Measurements from ENCODE around the gene RSL1D1. TPM values are rescaled to one million over a fixed set of nuclear protein-coding genes. Genes with fewer than 3 reads are reported as not detected.
"Not testable (repeated sequence)": the region's sequence is repeated elsewhere in the genome, so short reads cannot be mapped to it uniquely, and the experiment has no call there.

The RSL1D1 gene
- polyA plus RNA-seq, 1 experiment: 169 TPM

- POLR2A ChIA-PET: interaction anchor here (0.7 kb wide), 1 partner anchor 311 kb away, joined by 3 read pairs; no protein-coding TSS in a partner anchor
- DNase-seq (ENCODE audit: low read depth, low spot score): no peak
- no peak for TF ChIP-seq CTCF (IDR thresholded peaks at IDR 0.05; ENCODE audit: low read depth, low read length)
- CTCF ChIA-PET: interaction anchor here (1.0 kb wide), 1 partner anchor 251 kb away, joined by 3 read pairs; no protein-coding TSS in a partner anchor
- H3K27ac ChIP-seq (ENCODE audit: low read depth, low read length): no peak overlapping the region
- H3K27me3 ChIP-seq (ENCODE audit: control insufficient read depth, insufficient read depth, low read length): no peaks in the 10 kb centered on the region
- H3K9me3 ChIP-seq (ENCODE audit: control insufficient read depth, insufficient read depth, low read length): no peaks in the 10 kb centered on the region; the same call in 1 of the 2 replicates
- H3K4me3 ChIP-seq (ENCODE audit: low read depth, low read length): no peak overlapping the region
Observed at GRCh38 chr16:11816123-11816522, 35.2 kb downstream of the RSL1D1 start.

DNA sequence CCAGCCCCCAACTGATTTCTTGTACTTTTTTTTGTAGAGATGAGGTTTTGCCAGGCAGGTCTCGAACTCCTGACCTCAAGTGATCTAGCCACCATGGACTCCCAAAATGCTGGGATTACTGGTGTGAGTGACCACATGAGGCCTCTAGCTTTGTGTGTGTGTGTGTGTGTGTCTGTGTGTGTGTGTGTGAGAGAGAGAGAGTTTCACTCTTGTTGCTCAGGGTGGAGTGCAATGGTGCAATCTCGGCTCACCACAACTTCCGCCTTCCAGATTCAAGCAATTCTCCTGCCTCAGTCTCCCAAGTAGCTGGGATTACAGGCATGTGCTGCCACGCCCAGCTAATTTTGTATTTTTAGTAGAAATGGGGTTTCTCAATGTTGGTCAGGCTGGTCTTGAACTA is 36.5 kb downstream of the RSL1D1 start:
- H3K27me3 ChIP-seq (ENCODE audit: control insufficient read depth, insufficient read depth, low read length); H3K27ac ChIP-seq (ENCODE audit: low read depth, low read length); H3K4me3 ChIP-seq (ENCODE audit: low read depth, low read length); H3K9me3 ChIP-seq (ENCODE audit: control insufficient read depth, insufficient read depth, low read length); POLR2A ChIA-PET; DNase-seq (ENCODE audit: low read depth, low spot score): not testable (repeated sequence)
- CTCF ChIA-PET: interaction anchor here (1.0 to 1.1 kb wide), 2 partner anchors 407 to 410 kb away, joined by 3 read pairs; no protein-coding TSS in a partner anchor

- ChIA-PET POLR2A (interaction anchor here (0.5 to 1.0 kb wide), 3 partner anchors 9 to 155 kb away, joined by 4 to 6 read pairs (median 4); partner anchors contain the start of gene ZC3H7A), CTCF (interaction anchor here (0.9 kb wide), 1 partner anchor 262 kb away, joined by 8 read pairs; no protein-coding TSS in a partner anchor)
- no peaks in the 10 kb centered on the region for H3K27me3 ChIP-seq (ENCODE audit: control insufficient read depth, insufficient read depth, low read length)
- H3K4me3 ChIP-seq (ENCODE audit: low read depth, low read length): no peak overlapping the region
- DNase-seq (ENCODE audit: low read depth, low spot score): no peak
- no peak for TF ChIP-seq CTCF (IDR thresholded peaks at IDR 0.05; ENCODE audit: low read depth, low read length)
- no peak overlapping the region for H3K27ac ChIP-seq (ENCODE audit: low read depth, low read length)
- no peaks in the 10 kb centered on the region; the same call in 1 of the 2 replicates for H3K9me3 ChIP-seq (ENCODE audit: control insufficient read depth, insufficient read depth, low read length)
Observed at GRCh38 chr16:11806721-11807120, 44.6 kb downstream of the RSL1D1 start.

- POLR2A ChIA-PET: no interaction called here
- H3K27me3 ChIP-seq (ENCODE audit: control insufficient read depth, insufficient read depth, low read length): no peaks in the 10 kb centered on the region
- CTCF ChIA-PET: no interaction called here
- no peak for DNase-seq (ENCODE audit: low read depth, low spot score)
- TF ChIP-seq CTCF (IDR thresholded peaks at IDR 0.05; ENCODE audit: low read depth, low read length): no peak
- H3K27ac ChIP-seq (ENCODE audit: low read depth, low read length): no peak overlapping the region
- no peaks in the 10 kb centered on the region; the same call in 1 of the 2 replicates for H3K9me3 ChIP-seq (ENCODE audit: control insufficient read depth, insufficient read depth, low read length)
- H3K4me3 ChIP-seq (ENCODE audit: low read depth, low read length): no peak overlapping the region
Observed at GRCh38 chr16:11805556-11805955, 45.8 kb downstream of the RSL1D1 start.

DNA sequence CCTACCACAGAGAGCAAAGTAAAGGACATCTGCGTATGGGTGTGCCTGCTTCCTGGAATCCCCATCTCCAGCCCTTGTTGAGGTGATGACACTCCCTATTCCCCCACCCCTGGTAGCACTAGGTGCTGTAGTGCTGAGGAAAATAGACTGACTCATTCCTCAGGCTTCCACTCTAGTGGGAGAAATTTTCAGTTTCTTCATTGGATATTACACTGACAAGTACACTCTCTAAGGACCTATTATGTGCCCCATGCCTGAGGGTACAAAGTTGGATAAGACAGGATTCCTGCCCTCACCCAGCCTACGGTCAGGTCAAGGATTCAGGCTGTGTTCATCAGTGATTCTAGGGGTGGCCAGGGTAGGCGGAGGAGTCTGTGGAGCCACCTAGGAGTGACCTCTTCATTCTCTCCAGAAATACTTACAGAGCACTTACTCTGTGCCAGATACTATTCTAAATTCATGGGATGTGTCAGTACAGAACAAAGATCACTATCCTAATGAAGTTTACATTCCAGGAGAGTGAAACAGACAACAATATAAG is 49.8 kb downstream of the RSL1D1 start:
- DNase-seq (ENCODE audit: low read depth, low spot score): no peak
- no peaks in the 10 kb centered on the region for H3K27me3 ChIP-seq (ENCODE audit: control insufficient read depth, insufficient read depth, low read length)
- no peaks in the 10 kb centered on the region for H3K9me3 ChIP-seq (ENCODE audit: control insufficient read depth, insufficient read depth, low read length)
- no peak for TF ChIP-seq CTCF (IDR thresholded peaks at IDR 0.05; ENCODE audit: low read depth, low read length)
- H3K4me3 ChIP-seq (ENCODE audit: low read depth, low read length): no peak overlapping the region
- ChIA-PET CTCF (interaction anchor here (0.7 kb wide), 1 partner anchor 87 kb away, joined by 5 read pairs; no protein-coding TSS in a partner anchor), POLR2A (no interaction called here)
- H3K27ac ChIP-seq (ENCODE audit: low read depth, low read length): peak overlapping the region; percentile 73
